ENCODE data around the gene SHISA5. TPM values are rescaled to one million over a fixed set of nuclear protein-coding genes. Genes with fewer than 3 reads are reported as not detected.
"Not testable (repeated sequence)": the region's sequence is repeated elsewhere in the genome, so short reads cannot be mapped to it uniquely, and the experiment has no call there.

SHISA5 gene
- total RNA-seq, 2 experiments from 2014 or later = 85.7 to 90.3 TPM

DNA sequence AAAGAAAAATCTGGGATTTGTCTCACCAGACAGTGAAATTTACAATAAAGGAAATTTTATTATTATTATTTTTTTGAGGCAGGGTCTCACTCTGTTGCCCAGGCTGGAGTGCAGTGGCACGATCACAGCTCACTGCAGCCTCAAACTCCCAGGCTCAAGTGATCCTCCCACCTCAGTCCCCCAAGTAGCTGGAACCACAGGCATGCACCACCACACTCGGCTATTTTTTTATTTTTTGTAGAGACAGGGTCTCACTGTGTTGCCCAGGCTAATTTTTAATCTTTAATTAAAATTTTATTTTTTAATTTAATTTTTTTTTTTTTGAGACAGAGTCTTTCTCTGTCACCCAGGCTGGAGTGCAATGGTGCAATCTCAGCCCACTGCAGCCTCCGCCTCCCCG lies 29.9 kb downstream of the SHISA5 start:
- Mint-ChIP-seq H3K4me1 (ENCODE audit: low read depth) (peaks cover 55% of the 10 kb centered on the region), H3K27ac (peak overlapping the region; percentile 97), H3K36me3 (ENCODE audit: low read depth) (peaks cover 12% of the 10 kb centered on the region)
- intact Hi-C loops (cut with micrococcal nuclease) = loop anchor here (5.0 to 10.0 kb wide), 2 partner anchors 133 to 1761 kb away; partner anchors contain the start of genes GNAI2 and UQCRC1
- not testable (repeated sequence) for DNase-seq; H3K9me3 Mint-ChIP-seq; H3K4me3 Mint-ChIP-seq; H3K27me3 Mint-ChIP-seq (ENCODE audit: low read depth)
- CTCF ChIA-PET = interaction anchor here (0.6 to 4.2 kb wide), 12 partner anchors 9 to 242 kb away, joined by 3 to 28 read pairs (median 5); partner anchors contain the start of gene SLC26A6

DNA sequence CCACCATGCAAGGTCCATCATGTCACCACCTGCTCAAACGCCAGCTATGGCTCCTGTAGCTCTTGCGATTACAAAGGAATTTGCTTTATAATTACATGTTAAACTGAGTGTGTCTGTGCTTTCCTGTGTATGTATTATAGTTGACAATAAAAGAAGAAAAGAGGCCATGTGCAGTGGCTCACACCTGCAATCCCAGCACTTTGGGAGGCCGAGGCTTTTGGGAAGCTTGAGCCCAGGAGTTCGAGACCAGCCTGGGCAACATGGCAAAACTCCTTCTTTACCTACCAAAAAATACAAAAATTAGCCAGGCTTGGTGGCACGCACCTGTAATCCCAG lies 30.4 kb downstream of the SHISA5 start:
- CTCF ChIA-PET = interaction anchor here (0.6 to 4.2 kb wide), 13 partner anchors 15 to 204 kb away, joined by 3 to 28 read pairs (median 5); partner anchors contain the start of genes ATRIP and SLC26A6
- peak overlapping the region; percentile 97 for H3K27ac Mint-ChIP-seq
- intact Hi-C loops (cut with micrococcal nuclease) = loop anchor here (1.0 to 10.0 kb wide), 8 partner anchors 33 to 1761 kb away; partner anchors contain the start of genes CCDC51, GNAI2, NME6 and SLC26A6
- DNase-seq = no peak
- H3K36me3 Mint-ChIP-seq (ENCODE audit: low read depth) = peaks cover 17% of the 10 kb centered on the region
- H3K27me3 Mint-ChIP-seq (ENCODE audit: low read depth) = no peaks in the 10 kb centered on the region
- peaks cover 55% of the 10 kb centered on the region for H3K4me1 Mint-ChIP-seq (ENCODE audit: low read depth)
- H3K9me3 Mint-ChIP-seq = no peaks in the 10 kb centered on the region
- H3K4me3 Mint-ChIP-seq = peak overlapping the region; percentile 78

DNA sequence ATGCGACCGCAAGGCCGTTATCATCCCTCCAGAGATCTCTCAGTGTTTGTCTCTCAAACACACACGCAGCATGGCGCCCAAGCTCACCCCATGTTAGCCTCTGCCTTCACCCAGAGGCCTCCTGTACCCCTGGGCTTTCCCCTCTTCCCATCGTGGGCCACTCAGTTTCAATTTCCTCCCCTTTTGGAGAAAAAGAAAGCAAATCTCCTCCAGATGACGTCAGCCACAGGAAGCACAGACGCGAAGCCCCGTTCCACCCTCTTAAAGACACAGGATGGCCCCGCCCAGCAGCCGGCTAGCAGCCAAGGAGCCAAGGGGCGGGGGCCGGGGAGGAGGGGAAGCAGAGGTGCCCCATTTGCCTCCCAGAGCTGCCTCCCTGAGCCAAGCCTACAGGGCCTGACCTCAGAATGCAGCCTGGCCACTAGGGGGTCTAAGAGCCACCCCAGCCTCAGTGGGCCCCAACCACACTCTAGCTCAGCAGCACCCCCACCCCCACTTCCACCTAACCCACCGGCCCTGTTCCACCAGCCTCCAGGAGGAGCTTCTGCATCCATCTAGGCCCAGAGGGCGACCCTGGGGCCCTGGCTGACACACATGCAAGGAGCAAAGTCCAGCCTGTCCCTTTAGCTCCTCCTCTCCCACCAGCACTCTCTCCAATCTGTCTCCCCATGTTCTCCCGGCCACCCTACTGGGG lies 30.9 kb downstream of the SHISA5 start:
- peak overlapping the region; percentile 78 for H3K4me3 Mint-ChIP-seq
- H3K4me1 Mint-ChIP-seq (ENCODE audit: low read depth) = peaks cover 55% of the 10 kb centered on the region
- H3K27ac Mint-ChIP-seq = peak overlapping the region; percentile 97
- H3K36me3 Mint-ChIP-seq (ENCODE audit: low read depth) = peaks cover 18% of the 10 kb centered on the region
- CTCF ChIA-PET = interaction anchor here (0.5 to 4.2 kb wide), 12 partner anchors 15 to 203 kb away, joined by 3 to 28 read pairs (median 4); partner anchors contain the start of genes ATRIP and SLC26A6
- no peaks in the 10 kb centered on the region for H3K9me3 Mint-ChIP-seq
- H3K27me3 Mint-ChIP-seq (ENCODE audit: low read depth) = no peaks in the 10 kb centered on the region
- peak; percentile 99 for DNase-seq
- intact Hi-C loops (cut with micrococcal nuclease) = loop anchor here (1.0 to 10.0 kb wide), 8 partner anchors 32 to 1762 kb away; partner anchors contain the start of genes CCDC51, GNAI2, NME6 and SLC26A6

DNA sequence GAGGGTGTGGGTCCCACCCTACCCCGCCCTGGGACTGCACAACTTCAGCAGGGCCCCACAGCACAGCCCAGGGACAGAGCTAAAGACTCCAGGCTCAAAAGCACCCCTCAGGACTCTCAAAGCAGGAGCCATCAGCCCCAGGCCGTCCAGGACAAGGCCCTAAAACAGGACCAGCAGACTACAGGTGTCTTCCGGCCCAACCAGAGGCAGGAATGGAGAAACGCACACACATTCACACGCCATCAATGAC lies 31.4 kb downstream of the SHISA5 start:
- peaks cover 23% of the 10 kb centered on the region for H3K36me3 Mint-ChIP-seq (ENCODE audit: low read depth)

DNA sequence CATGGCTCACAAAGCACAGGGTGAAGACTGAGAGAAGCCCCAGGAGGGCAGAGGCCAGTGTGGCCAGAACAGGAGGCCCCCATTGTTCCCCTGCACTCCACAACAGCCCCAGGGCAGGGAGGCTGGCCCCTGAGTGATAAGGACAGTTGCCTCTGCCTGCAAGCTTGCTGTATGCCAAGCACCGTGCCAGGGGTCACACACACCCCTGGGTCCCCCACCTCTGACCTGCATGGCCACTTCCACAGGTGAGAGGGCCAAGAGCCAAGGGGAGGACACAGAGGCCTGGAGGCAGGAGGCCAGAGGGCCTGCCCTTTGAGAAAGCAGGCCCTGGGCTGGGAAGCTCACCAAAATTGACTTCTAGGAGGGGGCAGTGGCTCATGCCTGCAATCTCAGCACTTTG lies 33.7 kb downstream of the SHISA5 start:
- intact Hi-C loops (cut with micrococcal nuclease) = loop anchor here (5.0 to 10.0 kb wide), 2 partner anchors 137 to 1765 kb away; partner anchors contain the start of genes GNAI2 and UQCRC1
- peaks cover 43% of the 10 kb centered on the region for H3K36me3 Mint-ChIP-seq (ENCODE audit: low read depth)
- no peaks in the 10 kb centered on the region for H3K27me3 Mint-ChIP-seq (ENCODE audit: low read depth)
- H3K9me3 Mint-ChIP-seq = no peaks in the 10 kb centered on the region
- peak overlapping the region; percentile 97 for H3K27ac Mint-ChIP-seq
- peak overlapping the region; percentile 44 for H3K4me3 Mint-ChIP-seq
- no peak for DNase-seq
- CTCF ChIA-PET = interaction anchor here (1.7 to 1.9 kb wide), 2 partner anchors 34 to 37 kb away, joined by 5 to 6 read pairs; no protein-coding TSS in a partner anchor
- peaks cover 65% of the 10 kb centered on the region for H3K4me1 Mint-ChIP-seq (ENCODE audit: low read depth)

More for the DNA sequence above, 31.4 kb downstream of the SHISA5 start:
- Mint-ChIP-seq H3K4me3 (peak overlapping the region; percentile 78), H3K27me3 (ENCODE audit: low read depth) (no peaks in the 10 kb centered on the region), H3K27ac (peak overlapping the region; percentile 97), H3K4me1 (ENCODE audit: low read depth) (peaks cover 55% of the 10 kb centered on the region), H3K9me3 (no peaks in the 10 kb centered on the region)
- no peak for DNase-seq
- intact Hi-C loops (cut with micrococcal nuclease) = loop anchor here (2.0 to 10.0 kb wide), 4 partner anchors 32 to 1762 kb away; partner anchors contain the start of genes CCDC51, GNAI2, SLC26A6 and TMA7
- CTCF ChIA-PET = interaction anchor here (1.3 to 4.2 kb wide), 8 partner anchors 13 to 163 kb away, joined by 3 to 28 read pairs (median 8); partner anchors contain the start of genes ATRIP and SLC26A6

DNA sequence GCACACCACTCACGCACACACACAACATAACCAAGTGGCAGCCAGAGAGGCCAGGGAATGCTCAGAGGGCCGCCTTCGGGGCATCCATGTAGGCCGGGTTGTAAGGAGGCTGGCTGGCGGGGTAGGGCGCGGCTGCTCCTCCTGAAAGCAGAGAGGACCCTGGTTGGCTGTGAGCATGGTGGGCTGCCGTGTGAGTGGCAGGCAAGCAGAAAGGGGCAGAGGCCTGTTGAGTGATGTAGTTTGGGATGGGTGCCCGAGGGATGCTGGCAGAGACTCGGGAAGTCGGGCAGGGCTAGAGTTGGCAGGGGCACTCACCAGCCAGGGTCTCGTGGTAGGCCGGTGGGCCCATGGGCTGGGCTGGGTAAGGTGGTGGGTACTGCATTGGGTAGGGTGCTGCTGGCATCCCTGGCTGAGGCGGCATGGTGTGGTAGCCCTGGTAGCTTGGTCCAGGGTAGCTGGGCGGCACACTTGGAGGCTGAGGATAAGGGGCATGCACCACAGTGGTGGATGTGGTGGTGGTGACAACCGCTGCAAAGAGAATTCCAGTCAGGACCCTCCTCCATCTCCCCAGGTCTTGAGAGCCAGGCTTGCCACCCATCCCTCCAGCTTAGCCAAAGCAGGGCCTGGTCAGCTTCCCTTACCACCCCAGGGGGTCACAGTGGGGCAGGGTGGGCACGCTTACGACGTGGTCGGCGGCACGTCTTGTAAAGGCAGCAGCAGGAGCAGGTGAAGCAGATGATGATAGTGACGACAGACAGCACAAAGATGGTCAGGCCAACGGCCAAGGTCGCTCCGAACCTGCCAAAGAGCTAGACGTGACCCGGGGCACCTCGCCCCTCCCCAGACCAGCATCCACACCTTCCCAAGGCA lies 34.7 kb downstream of the SHISA5 start:
- Mint-ChIP-seq H3K4me1 (ENCODE audit: low read depth) (peaks cover 60% of the 10 kb centered on the region), H3K27ac (peak overlapping the region; percentile 97), H3K36me3 (ENCODE audit: low read depth) (peaks cover 45% of the 10 kb centered on the region), H3K4me3 (peak overlapping the region; percentile 39), H3K27me3 (ENCODE audit: low read depth) (no peaks in the 10 kb centered on the region), H3K9me3 (no peaks in the 10 kb centered on the region)
- CTCF ChIA-PET = interaction anchor here (1.9 kb wide), 1 partner anchor 33 kb away, joined by 6 read pairs; no protein-coding TSS in a partner anchor
- no peak for DNase-seq
- intact Hi-C loops (cut with micrococcal nuclease) = no loop called here

DNA sequence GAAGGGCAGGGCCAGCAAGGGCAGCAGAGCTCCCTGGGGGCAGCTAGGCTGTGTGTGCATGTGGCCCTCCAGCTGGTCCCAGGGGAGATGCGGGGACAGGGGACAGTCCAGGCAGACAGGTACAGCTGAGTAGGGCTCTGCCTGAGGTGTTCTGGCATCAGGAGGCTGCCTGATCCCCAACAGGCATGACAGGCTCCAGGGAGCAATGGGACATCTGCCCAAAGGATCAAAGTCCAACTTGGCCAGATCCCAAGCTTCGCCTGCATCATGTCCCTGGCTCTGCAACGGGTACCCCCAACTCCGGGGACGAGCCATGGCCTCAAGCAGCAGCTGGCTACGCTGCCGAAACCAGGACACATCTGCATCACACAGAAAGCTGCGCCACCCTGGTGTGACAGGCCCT lies 35.6 kb downstream of the SHISA5 start:
- H3K4me3 Mint-ChIP-seq = peak overlapping the region; percentile 93
- CTCF ChIA-PET = no interaction called here
- H3K36me3 Mint-ChIP-seq (ENCODE audit: low read depth) = peaks cover 45% of the 10 kb centered on the region
- H3K27me3 Mint-ChIP-seq (ENCODE audit: low read depth) = no peaks in the 10 kb centered on the region
- H3K27ac Mint-ChIP-seq = peak overlapping the region; percentile 94
- no peak for DNase-seq
- intact Hi-C loops (cut with micrococcal nuclease) = no loop called here
- H3K9me3 Mint-ChIP-seq = no peaks in the 10 kb centered on the region
- H3K4me1 Mint-ChIP-seq (ENCODE audit: low read depth) = peaks cover 57% of the 10 kb centered on the region

DNA sequence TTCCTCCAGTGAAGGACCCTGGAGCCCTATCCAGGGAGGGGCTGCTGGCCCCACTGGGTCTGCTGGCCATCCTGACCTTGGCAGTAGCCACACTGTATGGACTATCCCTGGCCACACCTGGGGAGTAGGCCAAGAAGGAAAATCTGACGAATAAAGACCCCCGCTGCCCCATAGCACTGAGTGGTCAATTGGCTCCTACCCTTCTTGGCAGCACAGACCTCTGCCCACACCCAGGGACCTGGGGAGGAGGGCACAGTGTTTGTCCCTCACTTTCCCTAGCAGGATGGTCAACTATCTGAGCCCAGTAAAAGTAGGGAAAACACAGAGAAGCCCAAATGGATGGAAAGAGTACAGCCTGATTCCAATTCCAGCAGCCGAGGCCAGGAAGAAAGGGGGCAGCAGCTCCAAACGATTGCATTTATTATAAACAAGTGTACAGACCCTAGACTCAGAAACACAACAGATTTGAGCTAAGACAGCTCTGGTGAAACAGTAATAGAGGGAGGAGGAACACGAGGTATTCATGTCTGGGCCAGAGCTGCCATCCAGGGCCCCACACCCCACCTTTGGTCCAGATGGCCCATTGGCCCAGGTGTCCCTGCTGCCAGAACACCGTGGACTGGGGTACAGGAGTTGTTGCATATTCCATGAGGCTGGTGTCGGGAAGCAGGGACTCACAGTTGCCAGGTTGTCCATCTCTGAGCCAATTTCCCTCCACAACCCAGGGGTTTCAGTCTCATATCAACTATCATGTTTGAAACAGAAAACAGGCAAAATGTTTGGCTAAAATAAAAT lies 36.3 kb downstream of the SHISA5 start:
- Mint-ChIP-seq H3K4me3 (peak overlapping the region; percentile 93), H3K36me3 (ENCODE audit: low read depth) (peaks cover 42% of the 10 kb centered on the region), H3K27ac (peak overlapping the region; percentile 94), H3K9me3 (no peaks in the 10 kb centered on the region), H3K4me1 (ENCODE audit: low read depth) (peaks cover 50% of the 10 kb centered on the region), H3K27me3 (ENCODE audit: low read depth) (no peaks in the 10 kb centered on the region)
- CTCF ChIA-PET = interaction anchor here (0.6 to 1.7 kb wide), 2 partner anchors 41 to 82 kb away, joined by 3 to 4 read pairs; no protein-coding TSS in a partner anchor
- DNase-seq = no peak
- intact Hi-C loops (cut with micrococcal nuclease) = no loop called here

DNA sequence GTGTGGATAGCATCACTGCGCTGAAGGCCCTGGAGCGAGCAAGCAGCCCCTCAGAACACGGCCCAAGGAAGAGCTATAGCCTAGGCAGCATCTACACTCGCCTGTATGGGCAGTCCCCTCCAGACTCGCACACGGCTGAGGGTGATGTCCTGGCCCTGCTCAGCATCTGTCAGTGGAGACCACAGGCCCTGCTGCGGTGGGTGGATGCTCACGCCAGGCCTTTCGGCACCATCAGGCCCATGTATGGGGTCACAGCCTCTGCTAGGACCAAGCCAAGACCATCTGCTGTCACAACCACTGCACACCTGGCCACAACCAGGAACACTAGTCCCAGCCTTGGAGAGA lies 36.9 kb downstream of the SHISA5 start:
- CTCF ChIA-PET = interaction anchor here (0.6 to 1.7 kb wide), 4 partner anchors 42 to 221 kb away, joined by 3 to 4 read pairs (median 3); no protein-coding TSS in a partner anchor
- no peak for DNase-seq
- intact Hi-C loops (cut with micrococcal nuclease) = no loop called here
- no peaks in the 10 kb centered on the region for H3K27me3 Mint-ChIP-seq (ENCODE audit: low read depth)
- peak overlapping the region; percentile 94 for H3K27ac Mint-ChIP-seq
- peak overlapping the region; percentile 93 for H3K4me3 Mint-ChIP-seq
- no peaks in the 10 kb centered on the region for H3K9me3 Mint-ChIP-seq
- H3K36me3 Mint-ChIP-seq (ENCODE audit: low read depth) = peaks cover 42% of the 10 kb centered on the region
- peaks cover 50% of the 10 kb centered on the region for H3K4me1 Mint-ChIP-seq (ENCODE audit: low read depth)

DNA sequence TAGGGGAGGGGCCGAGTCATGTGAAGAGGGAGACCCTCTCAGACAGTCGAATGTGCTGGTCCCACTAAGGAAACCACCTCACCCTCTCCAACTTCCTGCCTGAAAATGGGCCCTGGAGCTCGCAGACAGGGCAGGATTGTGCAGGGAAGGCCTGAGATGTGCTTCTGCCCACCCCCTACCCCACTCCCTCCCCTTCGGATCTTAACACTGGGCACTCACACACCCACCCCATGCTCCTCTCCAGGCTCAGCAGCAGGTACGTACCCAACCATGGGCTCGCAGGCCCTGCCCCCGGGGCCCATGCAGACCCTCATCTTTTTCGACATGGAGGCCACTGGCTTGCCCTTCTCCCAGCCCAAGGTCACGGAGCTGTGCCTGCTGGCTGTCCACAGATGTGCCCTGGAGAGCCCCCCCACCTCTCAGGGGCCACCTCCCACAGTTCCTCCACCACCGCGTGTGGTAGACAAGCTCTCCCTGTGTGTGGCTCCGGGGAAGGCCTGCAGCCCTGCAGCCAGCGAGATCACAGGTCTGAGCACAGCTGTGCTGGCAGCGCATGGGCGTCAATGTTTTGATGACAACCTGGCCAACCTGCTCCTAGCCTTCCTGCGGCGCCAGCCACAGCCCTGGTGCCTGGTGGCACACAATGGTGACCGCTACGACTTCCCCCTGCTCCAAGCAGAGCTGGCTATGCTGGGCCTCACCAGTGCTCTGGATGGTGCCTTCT lies 37.4 kb downstream of the SHISA5 start:
- Mint-ChIP-seq H3K36me3 (ENCODE audit: low read depth) (peaks cover 42% of the 10 kb centered on the region), H3K4me1 (ENCODE audit: low read depth) (peaks cover 50% of the 10 kb centered on the region), H3K27ac (peak overlapping the region; percentile 94), H3K9me3 (no peaks in the 10 kb centered on the region), H3K27me3 (ENCODE audit: low read depth) (no peaks in the 10 kb centered on the region), H3K4me3 (peak overlapping the region; percentile 93)
- peak; percentile 47 for DNase-seq
- intact Hi-C loops (cut with micrococcal nuclease) = loop anchor here (1.0 kb wide), 2 partner anchors 41 to 82 kb away; no protein-coding TSS in a partner anchor
- CTCF ChIA-PET = interaction anchor here (0.7 to 1.7 kb wide), 3 partner anchors 83 to 221 kb away, joined by 3 to 4 read pairs (median 3); no protein-coding TSS in a partner anchor

Data from activated naive CD4-positive, alpha-beta T cell treated with anti-CD3 and anti-CD28 coated beads for 36 hours (primary cell).